Parathyroid adenoma (tissue), 2 donors: ENCODE measurements around the gene VNN1.

Source experiments
- H2AFZ ChIP-seq: fragments of 300-600 bp; sonication (generic); one replicate; pipeline ENCODE4 v1.7.0; 2017; ENCODE audit warnings: antibody characterized with exemption, mild to moderate bottlenecking
- H3K27ac ChIP-seq: fragments of 300-600 bp; sonication (generic); one replicate; pipeline ENCODE4 v1.7.0; 2017
- H3K27me3 ChIP-seq: fragments of 300-600 bp; sonication (generic); one replicate; pipeline ENCODE4 v1.7.0; 2017; ENCODE audit warnings: low read length; ENCODE audit not compliant: control insufficient read depth, insufficient read depth
- H3K36me3 ChIP-seq: fragments of 300-600 bp; sonication (generic); one replicate; pipeline ENCODE4 v1.7.0; 2017; ENCODE audit warnings: low read length; ENCODE audit not compliant: control insufficient read depth, insufficient read depth
- H3K4me1 ChIP-seq: fragments of 300-600 bp; sonication (generic); one replicate; pipeline ENCODE4 v1.7.0; 2017; ENCODE audit warnings: control low read depth
- H3K4me2 ChIP-seq: fragments of 300-600 bp; sonication (generic); one replicate; pipeline ENCODE4 v1.7.0; 2017; ENCODE audit warnings: low read length
- H3K4me3 ChIP-seq: fragments of 300-600 bp; sonication (generic); one replicate; pipeline ENCODE4 v1.7.0; 2017; ENCODE audit warnings: low read depth, low read length
- H3K79me2 ChIP-seq: fragments of 300-600 bp; sonication (generic); one replicate; pipeline ENCODE4 v1.7.0; 2017; ENCODE audit warnings: control low read depth
- H3K9ac ChIP-seq: fragments of 300-600 bp; sonication (generic); one replicate; pipeline ENCODE4 v1.7.0; 2017; ENCODE audit warnings: mild to moderate bottlenecking
- H3K9me3 ChIP-seq: fragments of 300-600 bp; sonication (generic); one replicate; pipeline ENCODE4 v1.7.0; 2017; ENCODE audit warnings: low read length; ENCODE audit not compliant: control insufficient read depth
- TF ChIP-seq, protein P1 (sequence below): fragments of 300-600 bp; sonication (generic); IDR thresholded peaks from one replicate; pipeline ENCODE4 v1.7.0; 2017; ENCODE audit warnings: antibody characterized with exemption, mild to moderate bottlenecking
- donor health status: primary hyperparathyroidism.

VNN1 gene

GRCh38 chr6:132664309-132665034 lies 49.4 kb downstream of the VNN1 start:
- no peak overlapping the region for H3K9ac ChIP-seq
- TF ChIP-seq, protein P1, sequence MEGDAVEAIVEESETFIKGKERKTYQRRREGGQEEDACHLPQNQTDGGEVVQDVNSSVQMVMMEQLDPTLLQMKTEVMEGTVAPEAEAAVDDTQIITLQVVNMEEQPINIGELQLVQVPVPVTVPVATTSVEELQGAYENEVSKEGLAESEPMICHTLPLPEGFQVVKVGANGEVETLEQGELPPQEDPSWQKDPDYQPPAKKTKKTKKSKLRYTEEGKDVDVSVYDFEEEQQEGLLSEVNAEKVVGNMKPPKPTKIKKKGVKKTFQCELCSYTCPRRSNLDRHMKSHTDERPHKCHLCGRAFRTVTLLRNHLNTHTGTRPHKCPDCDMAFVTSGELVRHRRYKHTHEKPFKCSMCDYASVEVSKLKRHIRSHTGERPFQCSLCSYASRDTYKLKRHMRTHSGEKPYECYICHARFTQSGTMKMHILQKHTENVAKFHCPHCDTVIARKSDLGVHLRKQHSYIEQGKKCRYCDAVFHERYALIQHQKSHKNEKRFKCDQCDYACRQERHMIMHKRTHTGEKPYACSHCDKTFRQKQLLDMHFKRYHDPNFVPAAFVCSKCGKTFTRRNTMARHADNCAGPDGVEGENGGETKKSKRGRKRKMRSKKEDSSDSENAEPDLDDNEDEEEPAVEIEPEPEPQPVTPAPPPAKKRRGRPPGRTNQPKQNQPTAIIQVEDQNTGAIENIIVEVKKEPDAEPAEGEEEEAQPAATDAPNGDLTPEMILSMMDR: no peak
- H3K36me3 ChIP-seq: no peaks in the 10 kb centered on the region
- no peak overlapping the region for H2AFZ ChIP-seq
- no peaks in the 10 kb centered on the region for H3K27me3 ChIP-seq
- no peaks in the 10 kb centered on the region for H3K9me3 ChIP-seq
- no peaks in the 10 kb centered on the region for H3K4me1 ChIP-seq
- no peak overlapping the region for H3K4me2 ChIP-seq
- H3K79me2 ChIP-seq: no peaks in the 10 kb centered on the region
- no peak overlapping the region for H3K4me3 ChIP-seq
- H3K27ac ChIP-seq: no peak overlapping the region

- H3K27ac ChIP-seq: no peak overlapping the region
- H3K9me3 ChIP-seq: no peaks in the 10 kb centered on the region
- H3K79me2 ChIP-seq: no peaks in the 10 kb centered on the region
- no peaks in the 10 kb centered on the region for H3K4me1 ChIP-seq
- H3K4me2 ChIP-seq: no peak overlapping the region
- no peak overlapping the region for H3K9ac ChIP-seq
- no peak overlapping the region for H2AFZ ChIP-seq
- H3K36me3 ChIP-seq: no peaks in the 10 kb centered on the region
- no peaks in the 10 kb centered on the region for H3K27me3 ChIP-seq
- no peak overlapping the region for H3K4me3 ChIP-seq
- TF ChIP-seq, protein P1: no peak
These were observed 50.2 kb downstream of the VNN1 start for GRCh38 chr6:132663661-132664060.

DNA sequence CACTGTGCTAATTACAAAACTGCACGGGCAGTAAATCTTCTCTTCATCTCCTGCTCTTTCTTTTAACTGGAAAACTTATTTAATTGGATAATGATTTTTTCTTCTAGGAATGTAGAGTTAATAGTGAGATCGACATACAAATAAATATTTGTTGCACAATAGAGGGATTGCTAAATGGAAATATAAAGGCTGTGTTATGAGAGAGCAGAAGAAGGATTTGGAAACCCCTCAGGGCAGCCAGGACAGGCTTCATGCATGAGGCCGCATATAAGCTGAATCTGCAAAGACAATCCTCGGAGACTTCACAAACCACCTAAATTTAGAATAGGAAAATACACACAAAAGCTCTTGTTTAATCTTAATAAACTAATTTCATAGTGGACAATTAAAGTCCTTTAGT lies 51.9 kb downstream of the VNN1 start:
- no peak overlapping the region for H3K4me2 ChIP-seq

GRCh38 chr6:132659082-132659481 lies 54.8 kb downstream of the VNN1 start, which contains the start of gene TAAR1:
Gene TAAR1, minus strand, starts transcription at chr6:132659182. Its CDS starts 13,179 bp downstream, at chr6:132646003.
- no peak within 1 kb of the TSS for H2AFZ ChIP-seq
- TF ChIP-seq, protein P1: no peak
- no peak within 1 kb of the TSS for H3K4me2 ChIP-seq
- H3K4me3 ChIP-seq: no peak within 1 kb of the TSS
- H3K27ac ChIP-seq: no peak within 1 kb of the TSS
- H3K79me2 ChIP-seq: no peaks in the 10 kb centered on the region
- no peaks in the 10 kb centered on the region for H3K4me1 ChIP-seq
- H3K9ac ChIP-seq: no peak within 1 kb of the TSS
- H3K9me3 ChIP-seq: no peaks in the 10 kb centered on the region
- H3K27me3 ChIP-seq: no peaks in the 10 kb centered on the region
- H3K36me3 ChIP-seq: no peaks in the 10 kb centered on the region

More for the DNA sequence above, 51.9 kb downstream of the VNN1 start:
- Histone ChIP-seq H3K9me3 (no peaks in the 10 kb centered on the region), H3K27me3 (no peaks in the 10 kb centered on the region), H3K36me3 (no peaks in the 10 kb centered on the region), H3K4me1 (no peaks in the 10 kb centered on the region), H3K9ac (no peak overlapping the region), H2AFZ (no peak overlapping the region), H3K79me2 (no peaks in the 10 kb centered on the region), H3K27ac (no peak overlapping the region), H3K4me3 (no peak overlapping the region)
- TF ChIP-seq, protein P1: no peak

DNA sequence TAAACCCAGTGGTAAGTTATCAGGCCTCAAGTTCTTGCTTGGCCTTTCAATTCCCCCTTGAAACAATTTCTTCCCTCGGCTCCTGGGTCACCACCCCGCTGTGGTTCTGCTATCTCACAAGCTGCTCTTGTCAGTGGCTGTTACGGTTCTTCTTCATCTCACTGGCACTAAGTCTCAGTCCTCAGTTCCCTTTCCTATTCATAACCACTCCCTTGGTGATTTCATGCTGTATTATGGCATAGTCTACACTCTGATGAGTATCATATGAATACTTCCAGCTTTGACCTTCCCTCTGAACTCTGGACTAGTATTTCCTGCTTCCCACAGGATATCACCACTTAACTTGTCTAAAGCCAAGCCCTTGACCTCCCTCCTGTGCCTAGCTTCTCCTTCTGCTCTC lies 62.8 kb downstream of the VNN1 start:
- no peak overlapping the region for H3K9ac ChIP-seq
- H3K27ac ChIP-seq: no peak overlapping the region
- no peak overlapping the region for H3K4me2 ChIP-seq
- no peak overlapping the region for H3K4me3 ChIP-seq
- H3K79me2 ChIP-seq: no peaks in the 10 kb centered on the region
- H3K27me3 ChIP-seq: no peaks in the 10 kb centered on the region
- H3K36me3 ChIP-seq: no peaks in the 10 kb centered on the region
- H3K9me3 ChIP-seq: no peaks in the 10 kb centered on the region
- TF ChIP-seq, protein P1: no peak
- no peak overlapping the region for H2AFZ ChIP-seq
- no peaks in the 10 kb centered on the region for H3K4me1 ChIP-seq
